ENCODE data around the gene ATPAF1. TPM values are rescaled to one million over a fixed set of nuclear protein-coding genes. Genes with fewer than 3 reads are reported as not detected.

ATPAF1 gene
- total RNA-seq, 1 donor from 2014 or later: 19.3 TPM

DNA sequence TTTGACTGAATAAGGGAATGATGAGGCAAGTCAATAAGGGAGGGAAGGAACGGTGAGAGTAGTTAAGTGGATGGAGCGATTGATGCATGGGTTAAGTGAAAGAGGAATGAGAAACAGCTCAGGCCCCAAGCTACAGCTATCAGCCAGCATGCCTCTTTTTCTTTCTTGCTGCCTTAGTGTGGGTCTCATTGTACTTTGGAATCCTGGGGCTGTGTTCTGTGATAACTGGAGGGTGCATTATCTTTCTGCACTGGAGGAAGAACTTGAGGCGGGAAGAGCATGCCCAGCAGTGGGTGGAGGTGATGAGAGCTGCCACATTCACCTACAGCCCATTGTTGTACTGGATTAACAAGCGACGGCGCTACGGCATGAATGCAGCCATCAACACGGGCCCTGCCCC is 4.5 kb upstream of the ATPAF1 start:
- no peaks in the 10 kb centered on the region for H3K27me3 ChIP-seq (ENCODE audit: insufficient read depth, low read length)
- H3K36me3 ChIP-seq (ENCODE audit: insufficient read depth, low read length): peaks cover 6% of the 10 kb centered on the region
- H3K4me1 Mint-ChIP-seq (ENCODE audit: low read depth, unreplicated experiment): peaks cover 22% of the 10 kb centered on the region
- no peaks in the 10 kb centered on the region for H4K20me1 ChIP-seq (ENCODE audit: insufficient read depth, low read length)
- DNase-seq (ENCODE audit: low read depth) (no peak), FAIRE-seq (no peak)
- no peaks in the 10 kb centered on the region for H3K9me3 Mint-ChIP-seq (ENCODE audit: unreplicated experiment)
- TF ChIP-seq CTCF (IDR thresholded peaks at IDR 0.05; ENCODE audit: insufficient read depth, low read depth, low read length): no peak
- no peak for TF ChIP-seq EZH2 (IDR thresholded peaks at IDR 0.05; ENCODE audit: insufficient read depth, low read length)
- no peak overlapping the region for H3K27ac ChIP-seq (ENCODE audit: low read depth, low read length)
- no peak overlapping the region for H3K4me3 ChIP-seq (ENCODE audit: insufficient read depth, low read depth, low read length)
- peaks cover 1% of the 10 kb centered on the region for H3K79me2 ChIP-seq (ENCODE audit: insufficient read depth, low read length)
- H3K36me3 Mint-ChIP-seq (ENCODE audit: low read depth, unreplicated experiment): peaks cover 7% of the 10 kb centered on the region
- H3K4me3 Mint-ChIP-seq (ENCODE audit: unreplicated experiment): no peak overlapping the region
- no peak overlapping the region for H3K9ac ChIP-seq (ENCODE audit: low read length)
- H3K9me3 ChIP-seq (ENCODE audit: insufficient read depth, low read depth, low read length): no peaks in the 10 kb centered on the region
- H2AFZ ChIP-seq (ENCODE audit: low read depth, low read length): no peak overlapping the region
- no peak overlapping the region for H3K4me2 ChIP-seq (ENCODE audit: low read length)
- H3K27me3 Mint-ChIP-seq (ENCODE audit: low read depth, unreplicated experiment): no peaks in the 10 kb centered on the region
- H3K4me1 ChIP-seq (ENCODE audit: insufficient read depth, low read length): peaks cover 6% of the 10 kb centered on the region
- no peak overlapping the region for H3K27ac Mint-ChIP-seq (ENCODE audit: unreplicated experiment)

- H3K9me3 Mint-ChIP-seq (ENCODE audit: unreplicated experiment): no peaks in the 10 kb centered on the region
Observed at GRCh38 chr1:46671554-46671953, 3.4 kb upstream of the ATPAF1 start, which contains the start of gene TEX38. Gene TEX38 (plus strand): TSS chr1:46671854. CDS start chr1:46671935, 81 bp downstream.

More at GRCh38 chr1:46671554-46671953, 3.4 kb upstream of the ATPAF1 start, which contains the start of gene TEX38:
- no peaks in the 10 kb centered on the region for H3K27me3 ChIP-seq (ENCODE audit: insufficient read depth, low read length)
- peaks cover 9% of the 10 kb centered on the region for H4K20me1 ChIP-seq (ENCODE audit: insufficient read depth, low read length)
- Mint-ChIP-seq H3K27ac (ENCODE audit: unreplicated experiment) (no peak within 1 kb of the TSS), H3K27me3 (ENCODE audit: low read depth, unreplicated experiment) (no peaks in the 10 kb centered on the region), H3K4me1 (ENCODE audit: low read depth, unreplicated experiment) (peaks cover 26% of the 10 kb centered on the region), H3K4me3 (ENCODE audit: unreplicated experiment) (no peak within 1 kb of the TSS), H3K36me3 (ENCODE audit: low read depth, unreplicated experiment) (peaks cover 7% of the 10 kb centered on the region)
- no peak within 1 kb of the TSS for H3K4me3 ChIP-seq (ENCODE audit: insufficient read depth, low read depth, low read length)
- peaks cover 11% of the 10 kb centered on the region for H3K79me2 ChIP-seq (ENCODE audit: insufficient read depth, low read length)
- H3K4me1 ChIP-seq (ENCODE audit: insufficient read depth, low read length): peaks cover 11% of the 10 kb centered on the region
- FAIRE-seq (no peak), DNase-seq (ENCODE audit: low read depth) (no peak)
- no peak for TF ChIP-seq EZH2 (IDR thresholded peaks at IDR 0.05; ENCODE audit: insufficient read depth, low read length)
- no peak for TF ChIP-seq CTCF (IDR thresholded peaks at IDR 0.05; ENCODE audit: insufficient read depth, low read depth, low read length)
- H3K4me2 ChIP-seq (ENCODE audit: low read length): no peak within 1 kb of the TSS
- no peaks in the 10 kb centered on the region for H3K9me3 ChIP-seq (ENCODE audit: insufficient read depth, low read depth, low read length)
- H3K36me3 ChIP-seq (ENCODE audit: insufficient read depth, low read length): peaks cover 2% of the 10 kb centered on the region
- no peak within 1 kb of the TSS for H3K9ac ChIP-seq (ENCODE audit: low read length)
- no peak within 1 kb of the TSS for H2AFZ ChIP-seq (ENCODE audit: low read depth, low read length)
- no peak within 1 kb of the TSS for H3K27ac ChIP-seq (ENCODE audit: low read depth, low read length)
